AG04449 (cell line): ENCODE data around the gene PAFAH1B2.

Experiments used
- CTCF ChIA-PET: fragments of 350-600 bp; formaldehyde crosslinking; extraction: SDS; loops from one replicate; lab custom pipeline; 2021; ENCODE audit warnings: antibody characterized with exemption; lab: Yijun Ruan, JAX
- POLR2A ChIA-PET: fragments of 400-600, 350-600 bp; formaldehyde crosslinking; extraction: SDS; loops from one replicate; lab custom pipeline; 2020; ENCODE audit warnings: antibody characterized with exemption, inconsistent platforms; lab: Yijun Ruan, JAX
- DNase-seq: peaks from one replicate; pipeline ENCODE4 v3.0.0-alpha.2; 2010; ENCODE audit warnings: low read depth, low spot score
- H3K4me3 ChIP-seq: 2 replicates; pipeline ENCODE4 v1.5.1; 2011; ENCODE audit warnings: low read depth, mild to moderate bottlenecking, control low read depth, low read length
- TF ChIP-seq, protein P1 (sequence below): IDR thresholded peaks from one replicate; pipeline ENCODE4 v1.5.1; 2011; ENCODE audit warnings: mild to moderate bottlenecking, moderate library complexity, low read length, control low read depth, inconsistent platforms; ENCODE audit not compliant: insufficient read depth; ENCODE audit errors: missing control alignments

The PAFAH1B2 gene

DNA sequence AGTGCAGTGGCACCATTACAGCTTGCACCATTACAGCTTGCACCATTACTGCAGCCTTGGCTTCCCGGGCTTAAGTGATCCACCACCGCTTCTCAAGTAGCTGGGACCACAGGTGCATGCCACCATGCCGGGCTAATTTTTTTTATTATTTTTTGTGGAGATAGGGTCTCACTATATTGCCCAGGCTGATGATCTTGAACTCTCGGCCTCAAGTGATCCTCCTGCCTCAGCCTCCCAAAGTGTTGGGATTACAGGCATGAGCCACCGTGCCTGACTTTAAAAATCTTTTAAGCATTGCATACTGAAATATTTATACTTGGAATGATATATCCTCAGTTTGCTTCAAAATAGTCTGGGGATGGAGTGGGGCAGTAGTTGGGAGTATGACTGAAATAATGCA is 10.4 kb downstream of the PAFAH1B2 start:
- TF ChIP-seq, protein P1, sequence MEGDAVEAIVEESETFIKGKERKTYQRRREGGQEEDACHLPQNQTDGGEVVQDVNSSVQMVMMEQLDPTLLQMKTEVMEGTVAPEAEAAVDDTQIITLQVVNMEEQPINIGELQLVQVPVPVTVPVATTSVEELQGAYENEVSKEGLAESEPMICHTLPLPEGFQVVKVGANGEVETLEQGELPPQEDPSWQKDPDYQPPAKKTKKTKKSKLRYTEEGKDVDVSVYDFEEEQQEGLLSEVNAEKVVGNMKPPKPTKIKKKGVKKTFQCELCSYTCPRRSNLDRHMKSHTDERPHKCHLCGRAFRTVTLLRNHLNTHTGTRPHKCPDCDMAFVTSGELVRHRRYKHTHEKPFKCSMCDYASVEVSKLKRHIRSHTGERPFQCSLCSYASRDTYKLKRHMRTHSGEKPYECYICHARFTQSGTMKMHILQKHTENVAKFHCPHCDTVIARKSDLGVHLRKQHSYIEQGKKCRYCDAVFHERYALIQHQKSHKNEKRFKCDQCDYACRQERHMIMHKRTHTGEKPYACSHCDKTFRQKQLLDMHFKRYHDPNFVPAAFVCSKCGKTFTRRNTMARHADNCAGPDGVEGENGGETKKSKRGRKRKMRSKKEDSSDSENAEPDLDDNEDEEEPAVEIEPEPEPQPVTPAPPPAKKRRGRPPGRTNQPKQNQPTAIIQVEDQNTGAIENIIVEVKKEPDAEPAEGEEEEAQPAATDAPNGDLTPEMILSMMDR: no peak
- CTCF ChIA-PET: interaction anchor here (1.4 kb wide), 1 partner anchor 9 kb away, joined by 4 read pairs; no protein-coding TSS in a partner anchor
- DNase-seq: no peak
- POLR2A ChIA-PET: no interaction called here
- H3K4me3 ChIP-seq: no peak overlapping the region

DNA sequence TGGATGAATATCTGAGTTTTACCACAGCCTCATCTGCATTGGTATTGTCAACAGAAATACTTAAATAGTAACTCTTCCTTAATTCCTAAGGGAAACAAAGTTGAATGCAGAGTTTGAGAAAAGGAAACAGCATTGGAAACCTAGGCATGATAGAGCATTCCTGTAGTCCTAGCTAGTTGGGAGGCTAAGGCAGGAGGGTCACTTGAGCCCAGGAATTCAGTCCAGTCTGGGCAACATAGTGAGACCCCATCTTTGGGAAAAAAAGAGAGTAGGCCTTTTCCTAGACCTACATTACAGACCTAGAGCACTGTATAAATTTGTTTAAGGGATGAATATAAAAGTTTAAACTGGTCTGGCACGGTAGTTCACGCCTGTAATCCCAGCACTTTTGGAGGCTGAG is 13.4 kb downstream of the PAFAH1B2 start:
- TF ChIP-seq, protein P1: no peak
- CTCF ChIA-PET: interaction anchor here (1.0 to 1.8 kb wide), 2 partner anchors 23 to 24 kb away, joined by 3 to 4 read pairs; no protein-coding TSS in a partner anchor
- no peak for DNase-seq
- no peak overlapping the region for H3K4me3 ChIP-seq
- POLR2A ChIA-PET: no interaction called here

DNA sequence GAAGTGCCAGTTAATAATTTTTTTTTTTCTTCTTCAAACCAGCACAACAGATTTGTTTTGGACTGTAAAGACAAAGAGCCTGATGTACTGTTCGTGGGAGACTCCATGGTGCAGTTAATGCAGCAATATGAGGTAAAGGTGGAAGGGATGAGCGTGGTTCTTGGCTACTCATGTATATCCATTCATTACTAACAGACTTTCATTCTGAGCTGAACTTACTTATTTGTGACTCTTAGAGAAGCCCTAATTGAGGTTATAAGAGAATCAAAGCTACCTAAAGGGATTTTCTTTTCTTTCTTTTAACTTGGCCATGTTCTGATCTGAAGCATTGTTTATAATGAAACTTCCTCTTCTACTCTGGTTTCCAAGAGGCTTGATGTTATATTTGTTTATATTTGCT is 15.8 kb downstream of the PAFAH1B2 start:
- ChIA-PET CTCF (interaction anchor here (0.9 to 3.2 kb wide), 5 partner anchors 10 to 425 kb away, joined by 3 to 13 read pairs (median 4); partner anchors contain the start of gene PAFAH1B2), POLR2A (no interaction called here)
- no peak for DNase-seq
- TF ChIP-seq, protein P1: no peak
- H3K4me3 ChIP-seq: no peak overlapping the region

DNA sequence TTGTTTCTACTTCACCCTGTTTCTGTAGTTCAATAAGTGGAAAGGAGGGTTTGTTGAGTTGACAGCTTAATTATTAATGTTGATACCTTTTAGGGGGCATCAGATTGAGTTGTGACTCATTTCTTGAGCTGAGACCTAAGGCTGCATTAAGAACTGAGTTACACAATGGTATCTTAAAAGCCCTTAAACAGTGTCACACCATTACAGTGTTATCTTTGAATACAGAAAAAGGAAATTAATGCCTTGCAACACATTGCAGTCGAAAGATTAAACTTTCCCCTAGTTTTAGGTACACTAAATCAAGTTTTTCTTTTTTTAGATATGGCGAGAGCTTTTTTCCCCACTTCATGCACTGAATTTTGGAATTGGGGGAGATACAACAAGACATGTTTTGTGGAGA is 16.7 kb downstream of the PAFAH1B2 start:
- POLR2A ChIA-PET: interaction anchor here (0.7 kb wide), 2 partner anchors 12 to 15 kb away, joined by 3 read pairs; no protein-coding TSS in a partner anchor
- DNase-seq: no peak
- TF ChIP-seq, protein P1: no peak
- CTCF ChIA-PET: interaction anchor here (0.8 to 3.2 kb wide), 6 partner anchors 15 to 429 kb away, joined by 3 to 13 read pairs (median 4); partner anchors contain the start of gene PAFAH1B2
- no peak overlapping the region for H3K4me3 ChIP-seq

DNA sequence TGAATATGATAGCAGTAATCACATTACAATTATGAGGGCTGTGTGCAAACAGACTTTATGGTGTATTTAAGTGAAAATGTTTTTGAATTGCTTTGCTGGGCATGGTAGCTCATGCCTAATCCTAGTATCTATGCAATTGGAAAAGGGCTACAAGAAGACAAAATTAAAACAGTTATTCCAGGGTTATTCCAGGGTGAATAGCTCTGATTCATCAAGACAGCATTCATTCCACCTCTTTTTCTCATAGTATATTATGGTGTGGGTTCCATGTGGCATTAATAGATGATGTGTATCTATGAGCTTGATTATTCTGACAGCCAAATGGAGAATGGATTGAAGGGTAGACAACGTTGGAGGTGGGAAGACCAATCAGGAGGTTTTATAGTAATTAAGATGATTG is 22.4 kb downstream of the PAFAH1B2 start:
- TF ChIP-seq, protein P1: no peak
- no peak for DNase-seq
- POLR2A ChIA-PET: interaction anchor here (1.0 to 1.3 kb wide), 3 partner anchors 12 to 21 kb away, joined by 3 to 6 read pairs (median 4); partner anchors contain the start of gene SIDT2
- CTCF ChIA-PET: interaction anchor here (0.8 to 1.5 kb wide), 4 partner anchors 13 to 64 kb away, joined by 3 to 6 read pairs (median 4); no protein-coding TSS in a partner anchor
- no peak overlapping the region for H3K4me3 ChIP-seq

DNA sequence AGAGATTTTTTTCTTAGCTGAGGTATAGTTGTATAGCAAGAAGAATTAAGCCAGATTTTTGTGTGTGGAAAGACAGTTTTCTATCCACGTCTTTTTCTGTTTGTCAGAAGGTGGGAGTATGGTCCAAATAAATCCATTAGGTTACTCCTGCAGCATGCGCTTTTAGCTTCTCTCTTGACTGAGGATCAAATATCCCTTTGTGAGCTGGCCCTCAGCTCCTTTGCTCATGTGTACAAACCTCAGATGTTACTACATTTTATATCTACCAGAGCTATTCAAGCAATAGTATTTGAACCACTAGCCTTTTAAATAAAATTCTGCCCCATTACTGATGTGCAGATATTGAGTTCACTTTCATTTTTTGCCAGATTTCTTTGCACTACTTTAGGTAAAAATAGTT is 25.6 kb downstream of the PAFAH1B2 start:
- POLR2A ChIA-PET: interaction anchor here (1.0 kb wide), 1 partner anchor 9 kb away, joined by 5 read pairs; the partner anchor contains the start of gene SIDT2
- H3K4me3 ChIP-seq: no peak overlapping the region
- no peak for DNase-seq
- CTCF ChIA-PET: interaction anchor here (1.3 to 6.1 kb wide), 4 partner anchors 8 to 62 kb away, joined by 3 to 29 read pairs (median 4); partner anchors contain the start of gene SIDT2
- TF ChIP-seq, protein P1: no peak
